Measurements from ENCODE around the gene MTERF4. TPM values are rescaled to one million over a fixed set of nuclear protein-coding genes. Genes with fewer than 3 reads are reported as not detected.
A peak's percentile ranks its signal among the peaks of the same experiment; 100 is the strongest.
"Not testable (repeated sequence)": the region's sequence is repeated elsewhere in the genome, so short reads cannot be mapped to it uniquely, and the experiment has no call there.

Gene MTERF4
- total and polyA plus RNA-seq, 11 donors = 16.4 to 29.1 (median 23.0) TPM

DNA sequence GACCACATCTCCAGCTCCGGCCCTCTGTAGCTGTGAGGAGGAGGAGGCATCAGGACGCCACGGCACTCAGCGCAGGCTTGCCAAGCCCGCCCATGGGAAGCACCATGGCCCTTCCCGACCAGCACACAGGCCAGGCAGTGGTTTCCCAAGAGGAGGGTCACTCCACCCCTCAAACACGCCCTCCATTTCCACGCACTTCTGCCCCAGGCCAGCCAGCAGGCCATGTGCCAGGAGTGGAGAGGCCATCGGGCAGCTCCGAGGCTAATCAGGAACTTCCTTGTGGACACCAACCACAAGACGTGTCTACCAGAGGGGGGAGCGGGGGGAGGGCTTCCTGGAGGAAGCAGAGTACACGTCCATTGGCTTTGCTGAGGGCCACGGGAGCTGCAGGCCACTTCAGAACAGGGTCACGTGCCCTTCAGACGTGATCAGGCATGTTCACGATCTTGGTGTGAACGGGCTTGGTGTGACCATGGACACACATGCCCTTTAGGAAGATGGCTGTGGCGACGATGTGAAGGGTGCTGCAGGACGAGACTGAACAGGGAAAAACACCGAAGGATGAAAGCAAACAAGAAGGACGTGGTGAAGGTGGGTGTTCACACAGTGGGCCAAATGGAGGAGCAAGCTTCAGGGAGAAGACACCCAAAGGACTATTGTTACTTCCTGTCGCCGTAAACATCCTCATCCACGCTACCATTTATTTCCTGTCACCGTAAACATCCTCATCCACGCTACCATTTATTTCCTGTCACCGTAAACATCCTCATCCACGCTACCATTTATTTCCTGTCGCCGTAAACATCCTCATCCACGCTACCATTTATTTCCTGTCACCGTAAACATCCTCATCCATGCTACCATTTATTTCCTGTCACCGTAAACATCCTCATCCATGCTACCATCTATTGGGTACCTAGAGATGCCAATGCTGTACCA is 6.5 kb upstream of the MTERF4 start:
- H3K4me3 ChIP-seq = no peak overlapping the region
- 76 to 81% (median 79%) methylated on average over 33 to 35 of the region's 35 CpGs for WGBS, 4 donors
- no peaks in the 10 kb centered on the region for H3K9me3 ChIP-seq
- H3K4me1 ChIP-seq = peaks cover 0 to 1% (median 0%) of the 10 kb centered on the region in 12 donors
- peak overlapping the region in 1 of 12 donors; percentile 21 for H3K27ac ChIP-seq
- ATAC-seq = no peak
- TF ChIP-seq CTCF (IDR thresholded peaks at IDR 0.05) = no peak
- TF ChIP-seq POLR2A (IDR thresholded peaks at IDR 0.05) = no peak
- DNase-seq = peak in 1 of 5 donors; percentile 42
- no peaks in the 10 kb centered on the region for H3K27me3 ChIP-seq
- intact Hi-C loops (cut with DNase I) = loop anchor here in 2 of 10 donors (5.0 to 10.0 kb wide), 2 partner anchors 39 to 106 kb away; partner anchors contain the start of gene PASK (in 2 of the 2)
- no peaks in the 10 kb centered on the region for H3K36me3 ChIP-seq

- DNase-seq = no peak
- intact Hi-C loops (cut with DNase I) = loop anchor here in 2 of 10 donors (5.0 to 10.0 kb wide), 2 partner anchors 40 to 108 kb away; partner anchors contain the start of gene PASK (in 2 of the 2)
- Histone ChIP-seq H3K4me1 (peaks cover 0 to 10% (median 7%) of the 10 kb centered on the region in 12 donors), H3K36me3 (no peaks in the 10 kb centered on the region), H3K27me3 (no peaks in the 10 kb centered on the region), H3K9me3 (no peaks in the 10 kb centered on the region), H3K27ac (no peak overlapping the region), H3K4me3 (no peak overlapping the region)
- whole genome bisulfite sequencing, 4 donors = 91 to 95% (median 93%) methylated on average over 8 to 9 of the region's 9 CpGs
- TF ChIP-seq CTCF (IDR thresholded peaks at IDR 0.05) (no peak), POLR2A (IDR thresholded peaks at IDR 0.05) (no peak)
- no peak for ATAC-seq
Measured at GRCh38 chr2:241107031-241107783, 5.1 kb upstream of the MTERF4 start.

- intact Hi-C loops (cut with DNase I) = loop anchor here in 2 of 10 donors (5.0 to 10.0 kb wide), 2 partner anchors 42 to 109 kb away; partner anchors contain the start of gene PASK (in 2 of the 2)
- Histone ChIP-seq H3K9me3 (no peaks in the 10 kb centered on the region), H3K4me3 (no peak overlapping the region), H3K4me1 (peaks cover 5 to 20% (median 16%) of the 10 kb centered on the region in 12 donors), H3K27ac (no peak overlapping the region), H3K36me3 (no peaks in the 10 kb centered on the region), H3K27me3 (no peaks in the 10 kb centered on the region)
- TF ChIP-seq CTCF (IDR thresholded peaks at IDR 0.05) (no peak), POLR2A (IDR thresholded peaks at IDR 0.05) (no peak)
- DNase-seq (no peak), ATAC-seq (no peak)
- WGBS, 4 donors = 43 to 50% (median 46%) methylated on average over 3 of the region's 3 CpGs
Measured at GRCh38 chr2:241105641-241106040, 3.6 kb upstream of the MTERF4 start.

- H3K9me3 ChIP-seq, ATAC-seq, H3K36me3 ChIP-seq, H3K27ac ChIP-seq, H3K4me3 ChIP-seq, H3K27me3 ChIP-seq, DNase-seq: not testable (repeated sequence)
- intact Hi-C loops (cut with DNase I) = loop anchor here in 3 of 10 donors (5.0 to 10.0 kb wide), 3 partner anchors 43 to 110 kb away; partner anchors contain the start of gene PASK (in 2 of the 3)
- peaks cover 5 to 26% (median 17%) of the 10 kb centered on the region in 12 donors for H3K4me1 ChIP-seq
- 94 to 97% (median 95%) methylated on average over 10 of the region's 10 CpGs for WGBS, 4 donors
Measured at GRCh38 chr2:241104611-241105010, 2.5 kb upstream of the MTERF4 start.
